Measurements from ENCODE around the gene ECEL1. TPM values are rescaled to one million over a fixed set of nuclear protein-coding genes. Genes with fewer than 3 reads are reported as not detected.

Gene ECEL1
- total RNA-seq, 1 donor from 2014 or later, result 14.9 TPM

DNA sequence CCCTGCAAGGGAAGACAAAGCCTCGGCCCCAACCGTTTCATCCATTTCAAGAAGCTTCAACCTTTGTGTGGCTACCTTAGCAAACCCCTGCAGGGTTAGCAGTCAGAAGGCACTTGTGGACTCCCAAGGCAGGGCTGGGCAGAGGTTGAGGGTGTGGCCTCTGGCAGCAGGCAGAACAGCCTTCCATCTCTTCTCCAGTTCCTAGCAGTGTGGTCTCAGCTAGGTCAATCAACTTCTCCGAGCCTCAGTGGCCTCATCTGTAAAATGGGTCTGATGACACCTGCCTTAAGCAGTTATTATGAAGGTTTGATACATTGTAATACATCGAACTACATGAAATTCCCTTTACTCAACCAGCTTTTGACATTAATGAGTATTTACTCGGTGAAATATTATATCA, 25.7 kb upstream of the ECEL1 start:
- Histone ChIP-seq H3K9me3 (no peaks in the 10 kb centered on the region), H3K27me3 (no peaks in the 10 kb centered on the region), H3K4me3 (no peak overlapping the region), H3K4me1 (no peaks in the 10 kb centered on the region), H3K27ac (no peak overlapping the region), H3K36me3 (no peaks in the 10 kb centered on the region)
- intact Hi-C loops (cut with DNase I), result no loop called here
- TF ChIP-seq, protein P1, sequence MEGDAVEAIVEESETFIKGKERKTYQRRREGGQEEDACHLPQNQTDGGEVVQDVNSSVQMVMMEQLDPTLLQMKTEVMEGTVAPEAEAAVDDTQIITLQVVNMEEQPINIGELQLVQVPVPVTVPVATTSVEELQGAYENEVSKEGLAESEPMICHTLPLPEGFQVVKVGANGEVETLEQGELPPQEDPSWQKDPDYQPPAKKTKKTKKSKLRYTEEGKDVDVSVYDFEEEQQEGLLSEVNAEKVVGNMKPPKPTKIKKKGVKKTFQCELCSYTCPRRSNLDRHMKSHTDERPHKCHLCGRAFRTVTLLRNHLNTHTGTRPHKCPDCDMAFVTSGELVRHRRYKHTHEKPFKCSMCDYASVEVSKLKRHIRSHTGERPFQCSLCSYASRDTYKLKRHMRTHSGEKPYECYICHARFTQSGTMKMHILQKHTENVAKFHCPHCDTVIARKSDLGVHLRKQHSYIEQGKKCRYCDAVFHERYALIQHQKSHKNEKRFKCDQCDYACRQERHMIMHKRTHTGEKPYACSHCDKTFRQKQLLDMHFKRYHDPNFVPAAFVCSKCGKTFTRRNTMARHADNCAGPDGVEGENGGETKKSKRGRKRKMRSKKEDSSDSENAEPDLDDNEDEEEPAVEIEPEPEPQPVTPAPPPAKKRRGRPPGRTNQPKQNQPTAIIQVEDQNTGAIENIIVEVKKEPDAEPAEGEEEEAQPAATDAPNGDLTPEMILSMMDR (IDR thresholded peaks at IDR 0.05), result no peak
- DNase-seq (ENCODE audit: low spot score in 2 of 2), result no peak

DNA sequence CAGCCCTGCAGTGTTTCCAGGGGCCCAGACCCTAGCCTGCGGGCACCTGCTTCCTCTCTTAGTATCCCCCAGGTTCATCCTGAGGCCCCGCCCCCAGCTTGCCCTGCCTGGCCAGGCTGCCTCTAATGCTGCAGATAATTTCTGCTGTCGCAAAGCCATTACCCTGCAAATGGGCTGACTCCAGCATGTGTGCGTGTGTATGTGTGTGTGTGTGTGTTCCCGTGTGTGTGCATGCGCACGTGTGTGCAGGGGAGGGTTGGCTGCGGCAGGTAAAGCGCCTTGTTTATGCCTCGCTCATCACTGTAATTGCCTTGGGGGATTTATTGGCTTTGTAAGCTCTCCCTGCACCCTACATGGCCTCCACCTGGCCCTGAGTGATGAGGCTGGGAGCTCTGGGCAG, 25.0 kb upstream of the ECEL1 start:
- intact Hi-C loops (cut with DNase I), result no loop called here
- no peak overlapping the region for H3K27ac ChIP-seq
- TF ChIP-seq, protein P1 (IDR thresholded peaks at IDR 0.05), result no peak

DNA sequence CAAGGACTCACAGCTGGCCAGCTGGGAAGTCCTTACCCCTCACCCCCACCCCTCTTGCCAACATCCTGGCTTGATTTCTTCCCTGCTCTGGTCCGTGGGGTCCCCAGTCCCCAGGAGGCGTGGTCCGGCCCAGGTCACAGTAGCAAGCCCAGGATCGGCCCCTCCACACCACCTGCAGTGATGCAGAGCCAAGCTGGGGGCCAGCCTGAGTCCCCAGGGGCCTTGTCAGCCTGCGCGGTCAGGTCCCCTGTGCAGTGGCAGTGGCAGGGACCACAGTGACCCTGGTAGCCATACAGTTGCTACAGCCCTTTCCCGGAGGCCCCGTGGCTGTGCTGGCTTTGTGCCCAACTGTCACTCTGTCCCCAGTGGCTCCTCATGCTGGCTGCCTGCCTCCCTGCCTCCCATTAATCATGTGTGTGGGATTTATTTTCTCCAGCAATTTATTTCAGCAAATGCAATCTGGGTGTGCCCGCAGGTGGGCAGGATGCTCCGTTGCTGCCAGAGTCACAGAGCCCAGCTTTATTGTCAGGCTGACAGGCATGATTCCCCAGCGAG, 23.8 kb upstream of the ECEL1 start:
- Histone ChIP-seq H3K27me3 (no peaks in the 10 kb centered on the region), H3K9me3 (no peaks in the 10 kb centered on the region), H3K36me3 (no peaks in the 10 kb centered on the region), H3K27ac (no peak overlapping the region), H3K4me1 (no peaks in the 10 kb centered on the region), H3K4me3 (no peak overlapping the region)
- intact Hi-C loops (cut with DNase I), result no loop called here
- TF ChIP-seq, protein P1 (IDR thresholded peaks at IDR 0.05), result no peak
- DNase-seq (ENCODE audit: low spot score in 2 of 2), result no peak

More for the DNA sequence above, 25.0 kb upstream of the ECEL1 start:
- no peaks in the 10 kb centered on the region for H3K9me3 ChIP-seq
- no peaks in the 10 kb centered on the region for H3K36me3 ChIP-seq
- H3K4me1 ChIP-seq, result no peaks in the 10 kb centered on the region
- H3K4me3 ChIP-seq, result no peak overlapping the region
- no peaks in the 10 kb centered on the region for H3K27me3 ChIP-seq
- DNase-seq (ENCODE audit: low spot score in 2 of 2), result no peak

- Histone ChIP-seq H3K27me3 (no peaks in the 10 kb centered on the region), H3K36me3 (no peaks in the 10 kb centered on the region), H3K4me3 (no peak overlapping the region), H3K4me1 (peaks cover 3% of the 10 kb centered on the region in 2 donors), H3K27ac (no peak overlapping the region), H3K9me3 (no peaks in the 10 kb centered on the region)
- intact Hi-C loops (cut with DNase I), result no loop called here
- DNase-seq (ENCODE audit: low spot score in 2 of 2), result no peak
- TF ChIP-seq, protein P1 (IDR thresholded peaks at IDR 0.05), result no peak
Measured at GRCh38 chr2:232508251-232508650, 20.6 kb upstream of the ECEL1 start.

DNA sequence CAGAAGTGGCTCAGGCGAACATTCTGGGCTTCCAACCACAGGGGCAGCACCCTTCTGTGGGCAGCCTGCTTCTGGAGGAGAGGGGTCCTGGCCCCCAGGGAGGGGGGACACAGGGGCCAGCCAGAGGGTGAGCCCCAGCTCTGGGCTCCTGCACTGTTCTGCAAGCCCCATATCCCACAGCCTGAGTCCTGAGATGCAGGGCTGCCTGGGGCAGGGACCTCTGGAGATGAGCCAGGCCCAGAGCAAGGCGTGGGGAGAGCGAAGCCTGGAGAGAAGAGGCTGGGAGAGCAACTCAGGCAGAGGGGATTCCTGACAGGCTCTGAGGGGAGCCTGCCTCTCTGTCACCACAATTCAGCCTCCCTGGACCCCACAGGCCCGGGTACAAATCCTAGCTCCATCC, 19.1 kb upstream of the ECEL1 start:
- no peak for DNase-seq (ENCODE audit: low spot score in 2 of 2)
- no peaks in the 10 kb centered on the region for H3K27me3 ChIP-seq
- TF ChIP-seq, protein P1 (IDR thresholded peaks at IDR 0.05), result no peak
- no peaks in the 10 kb centered on the region for H3K9me3 ChIP-seq
- no peaks in the 10 kb centered on the region for H3K36me3 ChIP-seq
- H3K4me3 ChIP-seq, result no peak overlapping the region
- no peak overlapping the region for H3K27ac ChIP-seq
- intact Hi-C loops (cut with DNase I), result no loop called here
- H3K4me1 ChIP-seq, result peaks cover 4 to 7% of the 10 kb centered on the region in 2 donors

- TF ChIP-seq, protein P1 (IDR thresholded peaks at IDR 0.05), result no peak
- H3K4me3 ChIP-seq, result no peak overlapping the region
- H3K27me3 ChIP-seq, result no peaks in the 10 kb centered on the region
Measured at GRCh38 chr2:232505856-232506255, 18.2 kb upstream of the ECEL1 start.

More at GRCh38 chr2:232505856-232506255, 18.2 kb upstream of the ECEL1 start:
- peaks cover 4 to 7% of the 10 kb centered on the region in 2 donors for H3K4me1 ChIP-seq
- no peaks in the 10 kb centered on the region for H3K9me3 ChIP-seq
- intact Hi-C loops (cut with DNase I), result no loop called here
- no peak for DNase-seq (ENCODE audit: low spot score in 2 of 2)
- no peak overlapping the region for H3K27ac ChIP-seq
- no peaks in the 10 kb centered on the region for H3K36me3 ChIP-seq

All from ascending aorta (tissue), 2 donors.